ENCODE measurements around the gene TBC1D5. TPM values are rescaled to one million over a fixed set of nuclear protein-coding genes. Genes with fewer than 3 reads are reported as not detected.

TBC1D5 gene
- total and polyA plus RNA-seq, 7 donors = 7.2 to 82.3 (median 43.7) TPM

- no peak overlapping the region for H3K4me3 ChIP-seq
- no peak for DNase-seq
- TF ChIP-seq EP300 (IDR thresholded peaks at IDR 0.05) = no peak
- H3K4me1 ChIP-seq = no peaks in the 10 kb centered on the region
- H3K9me3 ChIP-seq = no peaks in the 10 kb centered on the region
- no peak overlapping the region for H3K27ac ChIP-seq
- WGBS, 2 donors = 94 to 99% methylated on average over 1 of the region's 1 CpG
- no peaks in the 10 kb centered on the region for H3K27me3 ChIP-seq
- peaks cover 0 to 13% (median 0%) of the 10 kb centered on the region in 4 donors for H3K36me3 ChIP-seq
- intact Hi-C loops (cut with DNase I) = no loop called here
Measured at GRCh38 chr3:17367171-17367570, 375.3 kb downstream of the TBC1D5 start.

- H3K27me3 ChIP-seq = no peaks in the 10 kb centered on the region
- H3K9me3 ChIP-seq = no peaks in the 10 kb centered on the region
- H3K36me3 ChIP-seq = no peaks in the 10 kb centered on the region
- WGBS, 2 donors = 79 to 89% methylated on average over 3 of the region's 3 CpGs
- no peak overlapping the region for H3K27ac ChIP-seq
- no peaks in the 10 kb centered on the region for H3K4me1 ChIP-seq
- TF ChIP-seq EP300 (IDR thresholded peaks at IDR 0.05) (no peak), POLR2A (IDR thresholded peaks at IDR 0.05) (no peak), POLR2AphosphoS5 (IDR thresholded peaks at IDR 0.05) (no peak), CTCF (IDR thresholded peaks at IDR 0.05) (no peak)
- no peak for DNase-seq
- intact Hi-C loops (cut with DNase I) = no loop called here
- H3K4me3 ChIP-seq = no peak overlapping the region
Measured at GRCh38 chr3:17360991-17361390, 381.4 kb downstream of the TBC1D5 start.

GRCh38 chr3:17359911-17360310, 382.5 kb downstream of the TBC1D5 start:
- no peaks in the 10 kb centered on the region for H3K36me3 ChIP-seq
- H3K27me3 ChIP-seq = no peaks in the 10 kb centered on the region
- DNase-seq = no peak
- H3K4me1 ChIP-seq = no peaks in the 10 kb centered on the region
- H3K4me3 ChIP-seq = no peak overlapping the region
- intact Hi-C loops (cut with DNase I) = no loop called here
- H3K27ac ChIP-seq = no peak overlapping the region
- no peak for TF ChIP-seq EP300 (IDR thresholded peaks at IDR 0.05)
- TF ChIP-seq POLR2A (IDR thresholded peaks at IDR 0.05) = no peak
- TF ChIP-seq CTCF (IDR thresholded peaks at IDR 0.05) = no peak
- no peak for TF ChIP-seq POLR2AphosphoS5 (IDR thresholded peaks at IDR 0.05)
- 81 to 86% methylated on average over 1 of the region's 1 CpG for WGBS, 2 donors
- H3K9me3 ChIP-seq = no peaks in the 10 kb centered on the region

GRCh38 chr3:17357035-17357710, 385.3 kb downstream of the TBC1D5 start:
- no peaks in the 10 kb centered on the region for H3K4me1 ChIP-seq
- H3K36me3 ChIP-seq = no peaks in the 10 kb centered on the region
- intact Hi-C loops (cut with DNase I) = no loop called here
- no peaks in the 10 kb centered on the region for H3K27me3 ChIP-seq
- no peak for DNase-seq
- WGBS, 2 donors = 95 to 97% methylated on average over 5 of the region's 5 CpGs
- no peaks in the 10 kb centered on the region for H3K9me3 ChIP-seq
- H3K27ac ChIP-seq = no peak overlapping the region
- H3K4me3 ChIP-seq = no peak overlapping the region
- no peak for TF ChIP-seq POLR2AphosphoS5 (IDR thresholded peaks at IDR 0.05)
- no peak for TF ChIP-seq POLR2A (IDR thresholded peaks at IDR 0.05)
- TF ChIP-seq CTCF (IDR thresholded peaks at IDR 0.05) = no peak
- TF ChIP-seq EP300 (IDR thresholded peaks at IDR 0.05) = no peak

GRCh38 chr3:17356585-17356984, 385.8 kb downstream of the TBC1D5 start:
- no peak overlapping the region for H3K4me3 ChIP-seq
- DNase-seq = no peak
- H3K9me3 ChIP-seq = no peaks in the 10 kb centered on the region
- no peaks in the 10 kb centered on the region for H3K27me3 ChIP-seq
- H3K27ac ChIP-seq = no peak overlapping the region
- H3K4me1 ChIP-seq = no peaks in the 10 kb centered on the region
- H3K36me3 ChIP-seq = no peaks in the 10 kb centered on the region
- intact Hi-C loops (cut with DNase I) = no loop called here
- TF ChIP-seq EP300 (IDR thresholded peaks at IDR 0.05) (no peak), POLR2AphosphoS5 (IDR thresholded peaks at IDR 0.05) (no peak), CTCF (IDR thresholded peaks at IDR 0.05) (no peak), POLR2A (IDR thresholded peaks at IDR 0.05) (no peak)

Measured in sigmoid colon (tissue), 7 donors.